KOPT-K1 (cell line): ENCODE data around the gene MPO.

Experiments used
- H3K27ac ChIP-seq: fragments of 200-600 bp; sonication (generic); 2 replicates; pipeline ENCODE4 v1.5.1; 2016; ENCODE audit warnings: antibody characterized with exemption, mild to moderate bottlenecking, low read depth, low read length; ENCODE audit not compliant: poor library complexity, severe bottlenecking
- H3K36me3 ChIP-seq: fragments of 200-600 bp; sonication (generic); 2 replicates; pipeline ENCODE4 v1.5.1; 2017; ENCODE audit warnings: antibody characterized with exemption, mild to moderate bottlenecking, low read length, moderate library complexity; ENCODE audit not compliant: insufficient read depth
- H3K9me3 ChIP-seq: fragments of 200-600 bp; sonication (generic); 2 replicates; pipeline ENCODE4 v1.5.1; 2017; ENCODE audit warnings: antibody characterized with exemption, low read length, mild to moderate bottlenecking; ENCODE audit not compliant: insufficient read depth, poor library complexity, severe bottlenecking

The MPO gene

GRCh38 chr17:58279736-58280479 is 827 bp downstream of the MPO start:
- Histone ChIP-seq H3K9me3 (no peaks in the 10 kb centered on the region), H3K36me3 (no peaks in the 10 kb centered on the region), H3K27ac (no peak overlapping the region)

- Histone ChIP-seq H3K27ac (no peak overlapping the region), H3K9me3 (no peaks in the 10 kb centered on the region), H3K36me3 (no peaks in the 10 kb centered on the region)
These were observed 1.6 kb downstream of the MPO start for GRCh38 chr17:58279016-58279711.

- no peaks in the 10 kb centered on the region for H3K36me3 ChIP-seq
- no peaks in the 10 kb centered on the region for H3K9me3 ChIP-seq
- no peak overlapping the region for H3K27ac ChIP-seq
These were observed 2.1 kb downstream of the MPO start for GRCh38 chr17:58278661-58279015.

- Histone ChIP-seq H3K9me3 (no peaks in the 10 kb centered on the region), H3K36me3 (no peaks in the 10 kb centered on the region), H3K27ac (no peak overlapping the region)
These were observed 2.7 kb downstream of the MPO start for GRCh38 chr17:58277802-58278595.

GRCh38 chr17:58277107-58277801 is 3.5 kb downstream of the MPO start:
- no peaks in the 10 kb centered on the region for H3K36me3 ChIP-seq
- no peaks in the 10 kb centered on the region for H3K9me3 ChIP-seq
- no peak overlapping the region for H3K27ac ChIP-seq

- Histone ChIP-seq H3K36me3 (no peaks in the 10 kb centered on the region), H3K9me3 (no peaks in the 10 kb centered on the region), H3K27ac (no peak overlapping the region)
These were observed 4.3 kb downstream of the MPO start for GRCh38 chr17:58276423-58276822.

GRCh38 chr17:58275417-58275816 is 5.3 kb downstream of the MPO start:
- Histone ChIP-seq H3K27ac (no peak overlapping the region), H3K9me3 (no peaks in the 10 kb centered on the region), H3K36me3 (no peaks in the 10 kb centered on the region)

- Histone ChIP-seq H3K9me3 (no peaks in the 10 kb centered on the region), H3K36me3 (no peaks in the 10 kb centered on the region), H3K27ac (no peak overlapping the region)
These were observed 7.2 kb downstream of the MPO start for GRCh38 chr17:58273453-58274104.

- Histone ChIP-seq H3K36me3 (no peaks in the 10 kb centered on the region), H3K27ac (no peak overlapping the region), H3K9me3 (no peaks in the 10 kb centered on the region)
These were observed 8.1 kb downstream of the MPO start for GRCh38 chr17:58272367-58273280.

GRCh38 chr17:58271216-58271931 is 9.4 kb downstream of the MPO start:
- H3K9me3 ChIP-seq = no peaks in the 10 kb centered on the region
- H3K36me3 ChIP-seq = no peaks in the 10 kb centered on the region
- H3K27ac ChIP-seq = no peak overlapping the region

- no peak overlapping the region for H3K27ac ChIP-seq
- H3K9me3 ChIP-seq = no peaks in the 10 kb centered on the region
- no peaks in the 10 kb centered on the region for H3K36me3 ChIP-seq
These were observed 10.1 kb downstream of the MPO start for GRCh38 chr17:58270476-58271215.

- H3K27ac ChIP-seq = no peak overlapping the region
- no peaks in the 10 kb centered on the region for H3K36me3 ChIP-seq
- no peaks in the 10 kb centered on the region for H3K9me3 ChIP-seq
These were observed 11.0 kb downstream of the MPO start for GRCh38 chr17:58269557-58270291.
